OCI-LY3 (cell line): ENCODE results near the gene XRCC4.

Experiments used
- EZH2phosphoT487 ChIP-seq: fragments of 200-600 bp; shearing (Covaris generic); IDR thresholded peaks from 2 replicates; pipeline ENCODE4 v1.6.1; 2018; ENCODE audit warnings: antibody characterized with exemption, mixed run types, low read depth
- TF ChIP-seq, protein P1 (sequence below): fragments of 200-600, 300-600 bp; sonication (generic); IDR thresholded peaks from 2 replicates; pipeline ENCODE4 v1.5.1; 2014; ENCODE audit warnings: antibody characterized with exemption, low read length, low read depth

DNA sequence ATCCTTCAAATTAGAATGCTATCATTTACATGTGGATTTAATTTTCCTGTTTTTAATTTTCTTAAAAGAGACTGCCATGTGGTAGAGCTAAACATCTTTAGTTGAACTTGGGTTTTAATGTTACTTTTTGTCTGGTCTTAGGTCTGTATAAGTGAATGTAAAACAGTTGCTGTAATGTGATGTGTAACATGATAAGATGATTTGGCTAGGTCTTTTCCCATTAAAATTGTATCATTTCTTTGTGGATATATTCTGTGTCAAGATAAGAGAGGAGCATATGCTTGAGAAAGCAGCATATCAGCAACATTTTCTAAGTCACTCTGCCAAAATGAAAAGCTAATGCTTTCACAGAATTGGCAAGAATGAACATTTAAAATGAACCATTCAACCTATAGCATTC, 18.6 kb upstream of the XRCC4 start:
- TF ChIP-seq, protein P1, sequence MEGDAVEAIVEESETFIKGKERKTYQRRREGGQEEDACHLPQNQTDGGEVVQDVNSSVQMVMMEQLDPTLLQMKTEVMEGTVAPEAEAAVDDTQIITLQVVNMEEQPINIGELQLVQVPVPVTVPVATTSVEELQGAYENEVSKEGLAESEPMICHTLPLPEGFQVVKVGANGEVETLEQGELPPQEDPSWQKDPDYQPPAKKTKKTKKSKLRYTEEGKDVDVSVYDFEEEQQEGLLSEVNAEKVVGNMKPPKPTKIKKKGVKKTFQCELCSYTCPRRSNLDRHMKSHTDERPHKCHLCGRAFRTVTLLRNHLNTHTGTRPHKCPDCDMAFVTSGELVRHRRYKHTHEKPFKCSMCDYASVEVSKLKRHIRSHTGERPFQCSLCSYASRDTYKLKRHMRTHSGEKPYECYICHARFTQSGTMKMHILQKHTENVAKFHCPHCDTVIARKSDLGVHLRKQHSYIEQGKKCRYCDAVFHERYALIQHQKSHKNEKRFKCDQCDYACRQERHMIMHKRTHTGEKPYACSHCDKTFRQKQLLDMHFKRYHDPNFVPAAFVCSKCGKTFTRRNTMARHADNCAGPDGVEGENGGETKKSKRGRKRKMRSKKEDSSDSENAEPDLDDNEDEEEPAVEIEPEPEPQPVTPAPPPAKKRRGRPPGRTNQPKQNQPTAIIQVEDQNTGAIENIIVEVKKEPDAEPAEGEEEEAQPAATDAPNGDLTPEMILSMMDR: no peak
- no peak for TF ChIP-seq EZH2phosphoT487
